Measurements from ENCODE around the gene FMNL2.

DNA sequence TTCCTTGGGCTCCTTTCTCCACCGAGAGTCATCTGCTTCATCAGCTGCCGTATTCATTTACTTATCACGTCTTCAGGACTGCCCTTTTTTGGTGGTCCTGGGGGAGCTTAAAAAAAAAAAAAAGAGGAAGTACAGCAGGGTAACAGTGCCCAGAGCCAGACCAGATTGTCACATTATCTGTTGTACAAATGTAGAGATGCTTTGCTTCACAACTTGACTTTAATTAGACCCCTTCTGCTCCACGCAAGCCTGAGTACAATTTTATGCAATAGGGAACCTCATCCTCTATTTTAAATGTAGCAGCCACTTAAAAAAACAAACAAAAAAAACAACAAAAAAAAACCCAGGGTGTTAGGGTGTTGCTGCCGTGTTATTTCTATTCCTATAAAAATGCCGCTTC lies 254.0 kb downstream of the FMNL2 start:
- TF ChIP-seq, protein P1, sequence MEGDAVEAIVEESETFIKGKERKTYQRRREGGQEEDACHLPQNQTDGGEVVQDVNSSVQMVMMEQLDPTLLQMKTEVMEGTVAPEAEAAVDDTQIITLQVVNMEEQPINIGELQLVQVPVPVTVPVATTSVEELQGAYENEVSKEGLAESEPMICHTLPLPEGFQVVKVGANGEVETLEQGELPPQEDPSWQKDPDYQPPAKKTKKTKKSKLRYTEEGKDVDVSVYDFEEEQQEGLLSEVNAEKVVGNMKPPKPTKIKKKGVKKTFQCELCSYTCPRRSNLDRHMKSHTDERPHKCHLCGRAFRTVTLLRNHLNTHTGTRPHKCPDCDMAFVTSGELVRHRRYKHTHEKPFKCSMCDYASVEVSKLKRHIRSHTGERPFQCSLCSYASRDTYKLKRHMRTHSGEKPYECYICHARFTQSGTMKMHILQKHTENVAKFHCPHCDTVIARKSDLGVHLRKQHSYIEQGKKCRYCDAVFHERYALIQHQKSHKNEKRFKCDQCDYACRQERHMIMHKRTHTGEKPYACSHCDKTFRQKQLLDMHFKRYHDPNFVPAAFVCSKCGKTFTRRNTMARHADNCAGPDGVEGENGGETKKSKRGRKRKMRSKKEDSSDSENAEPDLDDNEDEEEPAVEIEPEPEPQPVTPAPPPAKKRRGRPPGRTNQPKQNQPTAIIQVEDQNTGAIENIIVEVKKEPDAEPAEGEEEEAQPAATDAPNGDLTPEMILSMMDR (IDR thresholded peaks at IDR 0.05; ENCODE audit: insufficient read depth, low read depth, low read length): no peak
- TF ChIP-seq EZH2 (IDR thresholded peaks at IDR 0.05; ENCODE audit: insufficient read depth, low read length): no peak

All from astrocyte (in vitro differentiated cells and primary cell).